Measurements from ENCODE around the gene OR10J5. TPM values are rescaled to one million over a fixed set of nuclear protein-coding genes. Genes with fewer than 3 reads are reported as not detected.

The OR10J5 gene
- total RNA-seq, 1 donor, result not detected

DNA sequence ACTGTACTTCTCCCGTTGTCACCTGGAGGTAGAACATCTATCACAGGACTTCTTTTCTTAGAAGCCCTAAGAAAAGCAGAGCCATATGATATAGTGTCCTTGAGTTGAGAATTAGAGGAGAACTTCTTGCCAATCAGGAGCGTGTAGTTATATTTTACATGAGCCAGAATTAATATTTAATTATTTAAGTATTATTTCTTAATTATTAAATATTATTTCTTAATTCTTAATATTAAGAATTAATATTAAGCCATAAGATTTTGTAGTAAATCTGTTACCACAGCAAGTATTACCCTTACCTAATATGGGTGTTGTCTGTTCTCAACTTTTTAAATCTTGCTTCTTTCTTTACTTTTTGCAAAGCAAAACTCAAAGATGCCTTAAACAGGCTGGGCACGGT, 41.6 kb upstream of the OR10J5 start:
- Histone ChIP-seq H2AFZ (ENCODE audit: low read length) (no peak overlapping the region), H3K9me3 (ENCODE audit: low read depth, low read length) (no peaks in the 10 kb centered on the region), H3K27me3 (ENCODE audit: insufficient read depth, low read length) (no peaks in the 10 kb centered on the region), H3K36me3 (ENCODE audit: insufficient read depth, low read length) (no peaks in the 10 kb centered on the region), H3K4me3 (ENCODE audit: insufficient read depth, low read length) (no peak overlapping the region), H4K20me1 (ENCODE audit: insufficient read depth, low read length) (no peaks in the 10 kb centered on the region), H3K4me1 (ENCODE audit: insufficient read depth, low read length) (no peaks in the 10 kb centered on the region), H3K4me2 (ENCODE audit: insufficient read depth, low read length) (no peak overlapping the region), H3K27ac (ENCODE audit: low read depth, low read length) (no peak overlapping the region), H3K79me2 (ENCODE audit: insufficient read depth, low read length) (no peaks in the 10 kb centered on the region)
- TF ChIP-seq, protein P1, sequence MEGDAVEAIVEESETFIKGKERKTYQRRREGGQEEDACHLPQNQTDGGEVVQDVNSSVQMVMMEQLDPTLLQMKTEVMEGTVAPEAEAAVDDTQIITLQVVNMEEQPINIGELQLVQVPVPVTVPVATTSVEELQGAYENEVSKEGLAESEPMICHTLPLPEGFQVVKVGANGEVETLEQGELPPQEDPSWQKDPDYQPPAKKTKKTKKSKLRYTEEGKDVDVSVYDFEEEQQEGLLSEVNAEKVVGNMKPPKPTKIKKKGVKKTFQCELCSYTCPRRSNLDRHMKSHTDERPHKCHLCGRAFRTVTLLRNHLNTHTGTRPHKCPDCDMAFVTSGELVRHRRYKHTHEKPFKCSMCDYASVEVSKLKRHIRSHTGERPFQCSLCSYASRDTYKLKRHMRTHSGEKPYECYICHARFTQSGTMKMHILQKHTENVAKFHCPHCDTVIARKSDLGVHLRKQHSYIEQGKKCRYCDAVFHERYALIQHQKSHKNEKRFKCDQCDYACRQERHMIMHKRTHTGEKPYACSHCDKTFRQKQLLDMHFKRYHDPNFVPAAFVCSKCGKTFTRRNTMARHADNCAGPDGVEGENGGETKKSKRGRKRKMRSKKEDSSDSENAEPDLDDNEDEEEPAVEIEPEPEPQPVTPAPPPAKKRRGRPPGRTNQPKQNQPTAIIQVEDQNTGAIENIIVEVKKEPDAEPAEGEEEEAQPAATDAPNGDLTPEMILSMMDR (IDR thresholded peaks at IDR 0.05; ENCODE audit: extremely low read depth, low read depth, low read length), result no peak
- DNase-seq (ENCODE audit: insufficient read length, low spot score, missing footprints), result no peak

DNA sequence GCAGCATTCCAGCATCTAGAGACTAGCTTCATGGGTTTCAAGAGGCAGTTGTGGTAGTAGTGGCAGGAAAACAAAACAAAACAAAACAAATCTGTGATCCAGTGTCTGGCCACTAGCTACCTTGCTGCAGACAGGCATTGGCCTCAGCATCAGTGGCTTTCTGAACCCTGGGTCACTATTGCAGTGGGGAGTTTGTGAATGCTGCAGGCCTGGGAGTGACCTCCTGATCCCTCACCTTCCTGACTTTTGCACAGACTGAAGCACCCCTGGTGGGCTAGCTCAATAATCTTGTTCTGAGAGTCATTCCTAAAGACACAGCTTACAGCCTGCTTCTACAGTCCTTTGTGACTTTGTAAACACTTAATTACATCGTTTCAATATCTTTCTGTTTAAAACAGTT, 26.9 kb upstream of the OR10J5 start:
- Histone ChIP-seq H4K20me1 (ENCODE audit: insufficient read depth, low read length) (no peaks in the 10 kb centered on the region), H3K4me2 (ENCODE audit: insufficient read depth, low read length) (no peak overlapping the region), H3K79me2 (ENCODE audit: insufficient read depth, low read length) (no peaks in the 10 kb centered on the region), H3K27me3 (ENCODE audit: insufficient read depth, low read length) (no peaks in the 10 kb centered on the region), H3K4me1 (ENCODE audit: insufficient read depth, low read length) (peaks cover 4% of the 10 kb centered on the region), H3K27ac (ENCODE audit: low read depth, low read length) (no peak overlapping the region), H3K9me3 (ENCODE audit: low read depth, low read length) (no peaks in the 10 kb centered on the region), H3K36me3 (ENCODE audit: insufficient read depth, low read length) (no peaks in the 10 kb centered on the region), H3K4me3 (ENCODE audit: insufficient read depth, low read length) (no peak overlapping the region), H2AFZ (ENCODE audit: low read length) (no peak overlapping the region)
- TF ChIP-seq, protein P1 (IDR thresholded peaks at IDR 0.05; ENCODE audit: extremely low read depth, low read depth, low read length), result no peak
- DNase-seq (ENCODE audit: insufficient read length, low spot score, missing footprints), result no peak

DNA sequence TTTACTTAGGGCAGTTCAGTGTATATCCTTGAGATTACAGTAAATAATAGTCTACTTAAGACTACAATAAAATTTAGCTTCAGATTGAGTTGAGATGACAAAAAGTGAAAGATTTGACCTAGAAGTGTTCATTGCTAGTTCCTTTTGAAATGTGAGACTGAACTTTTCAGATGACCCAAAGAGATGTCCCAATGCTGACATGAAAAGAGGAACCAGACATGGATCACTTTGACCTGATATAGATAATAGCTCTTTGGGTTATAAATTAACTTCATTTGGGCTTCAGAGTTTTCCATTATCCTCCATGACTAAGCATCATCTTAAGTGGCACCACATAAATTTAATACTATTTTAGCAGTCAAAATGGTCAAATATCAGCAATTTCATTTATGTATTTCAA, 25.7 kb upstream of the OR10J5 start:
- no peak for DNase-seq (ENCODE audit: insufficient read length, low spot score, missing footprints)
- TF ChIP-seq, protein P1 (IDR thresholded peaks at IDR 0.05; ENCODE audit: extremely low read depth, low read depth, low read length), result no peak
- Histone ChIP-seq H3K4me3 (ENCODE audit: insufficient read depth, low read length) (no peak overlapping the region), H2AFZ (ENCODE audit: low read length) (no peak overlapping the region), H3K4me1 (ENCODE audit: insufficient read depth, low read length) (peaks cover 4% of the 10 kb centered on the region), H4K20me1 (ENCODE audit: insufficient read depth, low read length) (no peaks in the 10 kb centered on the region), H3K27ac (ENCODE audit: low read depth, low read length) (no peak overlapping the region), H3K79me2 (ENCODE audit: insufficient read depth, low read length) (no peaks in the 10 kb centered on the region), H3K36me3 (ENCODE audit: insufficient read depth, low read length) (no peaks in the 10 kb centered on the region), H3K4me2 (ENCODE audit: insufficient read depth, low read length) (no peak overlapping the region), H3K27me3 (ENCODE audit: insufficient read depth, low read length) (no peaks in the 10 kb centered on the region), H3K9me3 (ENCODE audit: low read depth, low read length) (no peaks in the 10 kb centered on the region)

DNA sequence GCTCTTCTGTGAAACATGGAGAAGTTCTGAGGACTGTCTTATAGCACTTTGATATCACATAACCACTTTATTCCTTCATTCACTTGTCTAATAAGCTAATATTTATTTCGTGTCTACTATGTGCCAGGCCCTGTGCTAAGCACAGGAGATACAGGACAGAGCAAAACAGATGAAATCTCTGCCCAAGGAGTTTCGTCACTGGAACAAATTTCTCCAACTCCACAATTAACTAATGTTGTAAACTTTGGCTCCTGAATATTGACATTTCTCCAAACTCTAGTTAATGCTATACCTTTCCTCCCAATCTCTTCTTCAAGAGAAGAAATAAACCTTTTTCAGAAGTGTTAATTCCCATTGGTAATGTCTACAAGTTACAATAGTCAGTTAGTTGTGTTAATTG, 24.8 kb upstream of the OR10J5 start:
- Histone ChIP-seq H3K9me3 (ENCODE audit: low read depth, low read length) (no peaks in the 10 kb centered on the region), H2AFZ (ENCODE audit: low read length) (no peak overlapping the region), H3K27ac (ENCODE audit: low read depth, low read length) (no peak overlapping the region), H3K4me2 (ENCODE audit: insufficient read depth, low read length) (no peak overlapping the region), H4K20me1 (ENCODE audit: insufficient read depth, low read length) (no peaks in the 10 kb centered on the region), H3K36me3 (ENCODE audit: insufficient read depth, low read length) (no peaks in the 10 kb centered on the region), H3K79me2 (ENCODE audit: insufficient read depth, low read length) (no peaks in the 10 kb centered on the region), H3K27me3 (ENCODE audit: insufficient read depth, low read length) (no peaks in the 10 kb centered on the region), H3K4me1 (ENCODE audit: insufficient read depth, low read length) (peaks cover 4% of the 10 kb centered on the region), H3K4me3 (ENCODE audit: insufficient read depth, low read length) (no peak overlapping the region)
- no peak for DNase-seq (ENCODE audit: insufficient read length, low spot score, missing footprints)
- TF ChIP-seq, protein P1 (IDR thresholded peaks at IDR 0.05; ENCODE audit: extremely low read depth, low read depth, low read length), result no peak
